Neuronal stem cell (in vitro differentiated cells): Measurements from ENCODE around the gene ABCD1.

ENCODE experiments used
- DNase-seq: peaks from one replicate; pipeline ENCODE4 v3.0.0-alpha.2; 2013; ENCODE audit warnings: low spot score
- H2AFZ ChIP-seq: one replicate; pipeline ENCODE4 v1.6.1; 2013; ENCODE audit warnings: mild to moderate bottlenecking, low read length, inconsistent platforms
- H2AK5ac ChIP-seq: 2 replicates; pipeline ENCODE4 v1.6.1; 2013; ENCODE audit warnings: low read depth, mild to moderate bottlenecking, inconsistent platforms, low read length, moderate library complexity, mixed read lengths
- H2BK120ac ChIP-seq: 2 replicates; pipeline ENCODE4 v1.6.1; 2013; ENCODE audit warnings: low read depth, mild to moderate bottlenecking, inconsistent platforms, low read length, moderate library complexity, mixed read lengths
- H2BK12ac ChIP-seq: one replicate; pipeline ENCODE4 v1.6.1; 2013; ENCODE audit warnings: low read length, inconsistent platforms
- H2BK15ac ChIP-seq: 2 replicates; pipeline ENCODE4 v1.6.1; 2013; ENCODE audit warnings: mild to moderate bottlenecking, low read length, inconsistent platforms, mixed read lengths
- H2BK5ac ChIP-seq: one replicate; pipeline ENCODE4 v1.6.1; 2013; ENCODE audit warnings: inconsistent platforms, mild to moderate bottlenecking, low read length, moderate library complexity
- H3K14ac ChIP-seq: one replicate; pipeline ENCODE4 v1.6.1; 2013; ENCODE audit warnings: low read length, inconsistent platforms
- H3K18ac ChIP-seq: 2 replicates; pipeline ENCODE4 v1.6.1; 2013; ENCODE audit warnings: low read length, inconsistent platforms
- H3K23ac ChIP-seq: 2 replicates; pipeline ENCODE4 v1.6.1; 2013; ENCODE audit warnings: low read depth, mild to moderate bottlenecking, mixed read lengths, low read length, inconsistent platforms; ENCODE audit not compliant: poor library complexity
- H3K27ac ChIP-seq: replicated peaks from 3 replicates; pipeline ENCODE4 v1.5.1; 2013; ENCODE audit warnings: low read length, inconsistent platforms
- H3K27me3 ChIP-seq, 3 experiments: 2 replicates each; pipeline ENCODE4 v1.6.1; 2013; ENCODE audit warnings: low read length in 3 of 3, mild to moderate bottlenecking in 2 of 3, inconsistent platforms in 1 of 3, low read depth in 1 of 3, mixed read lengths in 1 of 3, moderate library complexity in 1 of 3; ENCODE audit not compliant: control insufficient read depth in 3 of 3, insufficient read depth in 3 of 3
- H3K36me3 ChIP-seq, 2 donors: replicated peaks in 1 of 2; 2 replicates each; pipeline ENCODE4 v1.6.1; 2013; ENCODE audit warnings: low read length in 2 of 2; ENCODE audit not compliant: control insufficient read depth in 2 of 2, insufficient read depth in 2 of 2
- H3K4ac ChIP-seq: 2 replicates; pipeline ENCODE4 v1.6.1; 2013; ENCODE audit warnings: inconsistent platforms, mild to moderate bottlenecking, low read length, moderate library complexity
- H3K4me1 ChIP-seq, 2 donors: 1 replicate in 1 of 2; 2 replicates in 1 of 2; pipeline ENCODE4 v1.6.1; 2013; ENCODE audit warnings: low read length in 2 of 2, low read depth in 1 of 2; ENCODE audit not compliant: control insufficient read depth in 2 of 2, insufficient read depth in 1 of 2
- H3K4me2 ChIP-seq: one replicate; pipeline ENCODE4 v1.6.1; 2013; ENCODE audit warnings: mild to moderate bottlenecking, low read length, inconsistent platforms; ENCODE audit not compliant: insufficient read depth, poor library complexity, severe bottlenecking
- H3K4me3 ChIP-seq, 2 donors: 2 replicates each; pipeline ENCODE4 v1.5.1; 2013; ENCODE audit warnings: low read length in 2 of 2, mild to moderate bottlenecking in 2 of 2, inconsistent platforms in 1 of 2, moderate library complexity in 1 of 2
- H3K79me1 ChIP-seq: one replicate; pipeline ENCODE4 v1.6.1; 2013; ENCODE audit warnings: low read depth, mild to moderate bottlenecking, inconsistent platforms, low read length, moderate library complexity
- H3K9ac ChIP-seq: one replicate; pipeline ENCODE4 v1.6.1; 2013; ENCODE audit warnings: mild to moderate bottlenecking, low read depth, low read length, inconsistent platforms; ENCODE audit not compliant: poor library complexity
- H3K9me3 ChIP-seq, 2 donors: replicated peaks in 1 of 2; 2 replicates each; pipeline versions ENCODE3 to v1.6.1; 2013; ENCODE audit warnings: low read length in 2 of 2, mild to moderate bottlenecking in 2 of 2, inconsistent platforms in 1 of 2, low read depth in 1 of 2, mixed read lengths in 1 of 2, moderate library complexity in 1 of 2; ENCODE audit not compliant: control insufficient read depth in 2 of 2, insufficient read depth in 1 of 2
- H4K8ac ChIP-seq: one replicate; pipeline ENCODE4 v1.6.1; 2013; ENCODE audit warnings: low read depth, mild to moderate bottlenecking, inconsistent platforms, low read length, moderate library complexity
- H4K91ac ChIP-seq: one replicate; pipeline ENCODE4 v1.6.1; 2013; ENCODE audit warnings: low read length, low read depth, mild to moderate bottlenecking, inconsistent platforms; ENCODE audit not compliant: poor library complexity
- WGBS, 2 donors: extraction: QIAGEN DNeasy Blood & Tissue Kit; methylation state at CpG; one replicate each; pipeline ENCODE4 v1.1.7; 2013; ENCODE audit warnings: missing lambda C conversion rate in 2 of 2, mixed read lengths in 1 of 2; ENCODE audit not compliant: insufficient read length in 2 of 2, insufficient replicate concordance in 1 of 2; ENCODE audit errors: extremely low coverage in 2 of 2; 5-methylcytosine and 5-hydroxymethylcytosine counted together

ABCD1 gene

DNA sequence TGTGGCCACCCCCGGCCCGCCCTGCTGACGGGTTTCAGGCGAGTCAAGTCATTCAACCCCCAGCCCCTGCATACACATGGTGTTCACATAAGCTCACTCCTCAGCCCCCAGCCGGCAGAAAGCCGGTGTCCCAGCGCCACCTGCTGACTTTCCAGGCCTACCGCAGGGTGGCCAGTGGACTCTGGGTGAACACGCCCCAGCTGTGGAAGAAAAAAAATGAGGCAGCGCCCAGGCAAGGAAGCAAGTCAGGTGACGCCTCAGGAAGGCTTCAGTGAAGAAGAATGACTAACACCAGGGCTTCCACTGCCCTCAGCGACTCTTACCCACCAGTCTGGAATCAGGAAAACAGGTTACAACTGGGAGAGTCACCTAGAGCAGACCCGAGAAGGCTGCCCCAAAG, 16.2 kb upstream of the ABCD1 start:
- no peak overlapping the region for H3K4me2 ChIP-seq
- H4K8ac ChIP-seq: no peak overlapping the region
- no peak overlapping the region for H2BK15ac ChIP-seq
- WGBS, 2 donors: no CpG with 5 or more reads among the region's 13 CpGs
- H3K9me3 ChIP-seq: no peaks in the 10 kb centered on the region
- no peak overlapping the region for H2BK120ac ChIP-seq
- no peaks in the 10 kb centered on the region for H3K4me1 ChIP-seq
- no peak overlapping the region for H3K23ac ChIP-seq
- no peak overlapping the region for H3K4ac ChIP-seq
- H2BK5ac ChIP-seq: no peak overlapping the region
- H3K27ac ChIP-seq: no peak overlapping the region
- H3K79me1 ChIP-seq: peaks cover 2% of the 10 kb centered on the region
- no peak overlapping the region for H3K14ac ChIP-seq
- H3K18ac ChIP-seq: no peak overlapping the region
- H3K9ac ChIP-seq: no peak overlapping the region
- no peak overlapping the region for H2AFZ ChIP-seq
- no peak for DNase-seq
- peaks cover 0 to 6% (median 0%) of the 10 kb centered on the region in 3 experiments for H3K27me3 ChIP-seq
- no peak overlapping the region for H2AK5ac ChIP-seq
- H3K36me3 ChIP-seq: peaks cover 3 to 31% of the 10 kb centered on the region in 2 donors
- H2BK12ac ChIP-seq: no peak overlapping the region
- H4K91ac ChIP-seq: no peak overlapping the region
- no peak overlapping the region for H3K4me3 ChIP-seq

DNA sequence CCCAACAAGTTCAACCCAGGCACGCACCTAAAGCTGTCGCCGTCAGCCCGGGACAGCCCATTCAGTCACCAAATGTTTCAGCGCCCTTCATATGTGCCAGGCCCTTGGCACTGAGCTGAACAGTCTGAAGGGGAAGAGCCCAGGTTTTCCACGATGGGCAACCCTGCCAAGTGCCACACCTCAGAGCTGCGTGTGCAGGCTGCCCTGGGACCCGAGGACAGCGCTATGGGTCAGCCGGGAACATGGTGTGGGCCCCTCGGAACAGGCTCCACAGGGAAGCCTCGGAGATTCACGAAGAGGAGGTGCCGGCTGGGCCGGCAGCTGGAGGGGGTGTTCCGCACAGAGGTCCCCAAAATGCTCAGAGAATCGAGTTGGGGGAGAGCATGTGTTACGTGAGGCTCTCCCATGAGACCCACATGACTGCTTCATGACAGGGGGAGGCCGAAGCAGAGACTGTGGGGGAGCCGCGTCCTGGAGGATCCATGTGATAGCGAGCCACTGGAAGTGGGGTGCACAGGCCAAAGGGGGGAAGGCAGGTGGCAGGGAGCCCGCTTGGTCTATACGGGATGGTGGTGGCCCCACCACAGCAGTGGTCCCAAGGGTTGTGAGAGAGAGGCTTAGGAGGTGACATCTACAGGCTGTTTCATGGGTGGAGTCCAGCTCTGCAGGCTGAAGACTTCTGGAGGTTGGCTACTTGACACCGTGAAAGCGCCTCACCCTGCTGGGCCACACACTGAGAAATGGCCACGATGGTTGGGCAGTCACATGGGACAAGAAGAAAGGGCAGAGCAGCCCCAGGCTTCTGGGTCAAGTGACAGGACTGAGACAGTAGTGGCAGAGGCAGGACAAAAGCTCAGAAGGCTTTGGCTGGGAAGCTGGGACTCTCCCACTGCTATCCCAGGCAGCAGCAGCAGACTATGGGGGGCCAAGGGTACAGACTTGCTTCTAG, 14.7 kb upstream of the ABCD1 start:
- Histone ChIP-seq H3K14ac (no peak overlapping the region), H3K4ac (no peak overlapping the region), H3K23ac (no peak overlapping the region), H3K9ac (no peak overlapping the region), H3K4me1 (no peaks in the 10 kb centered on the region), H3K27me3 (peaks cover 0 to 2% (median 0%) of the 10 kb centered on the region in 3 experiments), H2BK15ac (no peak overlapping the region), H3K4me3 (no peak overlapping the region), H2AK5ac (no peak overlapping the region), H3K18ac (no peak overlapping the region), H4K8ac (no peak overlapping the region), H3K79me1 (peaks cover 2% of the 10 kb centered on the region), H3K4me2 (no peak overlapping the region), H2BK120ac (no peak overlapping the region), H3K9me3 (no peaks in the 10 kb centered on the region), H4K91ac (no peak overlapping the region), H2BK12ac (no peak overlapping the region), H2BK5ac (no peak overlapping the region), H3K27ac (no peak overlapping the region), H2AFZ (no peak overlapping the region), H3K36me3 (peaks cover 13 to 31% of the 10 kb centered on the region in 2 donors)
- no peak for DNase-seq
- no CpG with 5 or more reads among the region's 27 CpGs for WGBS, 2 donors

DNA sequence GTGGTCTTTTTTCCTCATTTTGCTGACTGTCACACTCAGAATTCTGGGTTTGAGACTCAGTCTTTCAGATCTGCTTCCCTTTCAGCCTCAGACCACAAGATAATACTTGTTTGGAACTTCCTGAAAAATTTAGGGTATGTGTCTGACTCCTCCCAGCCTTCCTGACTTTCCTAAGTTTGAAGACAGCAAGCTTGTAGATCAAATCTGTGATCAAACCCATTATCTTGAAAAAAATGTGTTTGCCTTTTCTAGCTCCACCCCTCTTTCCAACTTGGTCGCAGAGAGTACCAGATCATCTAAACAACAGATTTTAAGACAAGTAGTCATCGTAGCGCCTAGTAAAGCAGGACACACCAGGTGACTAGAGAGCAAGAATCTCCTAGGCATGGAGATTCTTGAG, 10.4 kb upstream of the ABCD1 start:
- Histone ChIP-seq H3K79me1 (no peaks in the 10 kb centered on the region), H2BK120ac (no peak overlapping the region), H3K14ac (no peak overlapping the region), H3K4me2 (no peak overlapping the region), H2BK15ac (no peak overlapping the region), H3K36me3 (peaks cover 20 to 67% of the 10 kb centered on the region in 2 donors), H2AK5ac (no peak overlapping the region), H4K91ac (no peak overlapping the region), H3K4me1 (no peaks in the 10 kb centered on the region), H3K9ac (no peak overlapping the region), H2BK5ac (no peak overlapping the region), H3K4me3 (no peak overlapping the region), H4K8ac (no peak overlapping the region), H3K23ac (no peak overlapping the region), H3K9me3 (no peaks in the 10 kb centered on the region), H3K27ac (no peak overlapping the region), H2AFZ (no peak overlapping the region), H3K4ac (no peak overlapping the region), H3K27me3 (peaks cover 0 to 2% (median 0%) of the 10 kb centered on the region in 3 experiments), H3K18ac (no peak overlapping the region), H2BK12ac (no peak overlapping the region)
- DNase-seq: no peak
- WGBS, 2 donors: no CpG with 5 or more reads among the region's 3 CpGs

DNA sequence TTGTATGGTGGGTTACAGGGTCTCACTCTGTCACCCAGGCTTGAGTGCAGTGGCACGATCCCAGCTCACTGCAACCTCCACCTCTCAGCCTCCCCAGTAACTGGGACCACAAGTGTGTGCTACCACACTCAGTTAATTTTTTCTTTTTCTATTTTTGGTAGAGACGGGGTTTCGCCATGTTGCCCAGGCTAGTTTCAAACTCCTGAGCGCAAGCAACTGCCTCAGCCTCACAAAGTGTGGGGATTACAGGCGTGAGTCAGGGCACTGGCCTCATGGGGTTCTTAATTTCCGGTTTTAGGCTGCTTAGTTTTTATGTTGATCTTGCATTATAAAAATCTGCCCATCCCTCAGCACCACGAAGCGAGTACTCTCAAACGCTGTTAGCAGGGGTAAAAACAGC, 7.2 kb upstream of the ABCD1 start:
- Histone ChIP-seq H2BK15ac (no peak overlapping the region), H3K18ac (no peak overlapping the region), H3K79me1 (no peaks in the 10 kb centered on the region), H3K9ac (no peak overlapping the region), H3K4me2 (no peak overlapping the region), H2AK5ac (no peak overlapping the region), H3K27ac (no peak overlapping the region), H4K91ac (no peak overlapping the region), H3K4me3 (no peak overlapping the region), H2BK12ac (no peak overlapping the region), H3K4me1 (no peaks in the 10 kb centered on the region), H2AFZ (no peak overlapping the region), H3K4ac (no peak overlapping the region), H3K27me3 (peaks cover 0 to 7% (median 0%) of the 10 kb centered on the region in 3 experiments), H3K14ac (no peak overlapping the region), H2BK120ac (no peak overlapping the region), H3K23ac (no peak overlapping the region), H3K36me3 (peaks cover 29 to 83% of the 10 kb centered on the region in 2 donors), H3K9me3 (no peaks in the 10 kb centered on the region), H4K8ac (no peak overlapping the region), H2BK5ac (no peak overlapping the region)
- no CpG with 5 or more reads among the region's 9 CpGs for WGBS, 2 donors
- no peak for DNase-seq
